ENCODE results near the gene AHCYL1. TPM values are rescaled to one million over a fixed set of nuclear protein-coding genes. Genes with fewer than 3 reads are reported as not detected.

Gene AHCYL1
- total and polyA plus RNA-seq, 2 of the 8 experiments (the other 6 are each of a cell fraction or from before 2014, with no cell fraction given) = 64.5 to 95.9 TPM

DNA sequence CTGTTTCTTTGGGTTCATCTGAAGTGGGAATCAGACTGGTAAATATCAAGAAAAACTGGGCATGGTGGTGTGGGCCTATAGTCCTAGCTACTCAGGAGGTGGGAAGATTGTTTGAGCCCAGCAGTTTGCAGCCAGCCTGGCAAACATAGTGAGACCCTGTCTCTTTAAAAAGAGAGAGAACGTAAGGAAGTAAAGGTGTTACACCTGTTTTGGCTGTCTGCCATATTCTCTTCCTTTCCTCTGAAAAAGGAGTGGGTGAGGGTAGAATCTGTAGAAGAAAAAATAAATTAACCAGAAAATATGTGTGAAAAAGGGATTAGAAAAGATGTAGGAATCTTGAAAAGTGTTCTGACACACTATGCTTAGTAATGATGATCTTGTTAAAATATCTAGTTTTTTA is 20.0 kb downstream of the AHCYL1 start:
- no peaks in the 10 kb centered on the region for H3K27me3 ChIP-seq (replicated peaks in 1 of 4; ENCODE audit: control insufficient read depth in 3 of 4, extremely low read depth in 1 of 4, insufficient read depth in 3 of 4, low read length in 3 of 4)
- H3K56ac ChIP-seq (replicated peaks; ENCODE audit: insufficient read length, low read depth, low read length) = no peak overlapping the region
- no peak overlapping the region for H3K18ac ChIP-seq (ENCODE audit: extremely low read depth, low read length)
- 88% methylated on average over 1 of the region's 1 CpG; no CpG with 5 or more reads in 1 of the 2 experiments for WGBS, 2 experiments (ENCODE audit: extremely low coverage in 1 of 2, insufficient coverage in 1 of 2, insufficient read length in 1 of 2, insufficient replicate concordance in 2 of 2, low coverage in 1 of 2, low lambda C conversion rate in 2 of 2, missing lambda C conversion rate in 1 of 2)
- no peak overlapping the region for H2BK15ac ChIP-seq (ENCODE audit: low read length)
- H3K9ac ChIP-seq (replicated peaks in 1 of 4; ENCODE audit: extremely low read depth in 1 of 4, low read depth in 3 of 4, low read length in 3 of 4) = no peak overlapping the region
- no peak overlapping the region for H2BK20ac ChIP-seq (ENCODE audit: low read length)
- FAIRE-seq = no peak
- H3K36me3 ChIP-seq (ENCODE audit: control insufficient read depth in 2 of 4, insufficient read depth in 4 of 4, low read length in 3 of 4) = peaks cover 5 to 7% (median 6%) of the 10 kb centered on the region in 4 experiments
- peak overlapping the region in 1 of 4 experiments; percentile 25; a peak in 1 of 8 replicates for H3K4me3 ChIP-seq (ENCODE audit: extremely low read depth in 1 of 4, insufficient read depth in 2 of 4, low read depth in 3 of 4, low read length in 4 of 4)
- peak overlapping the region; percentile 43 to 74; a peak in 3 of 4 replicates for H3K4me2 ChIP-seq (ENCODE audit: insufficient read depth in 1 of 2, low read depth in 2 of 2, low read length in 2 of 2)
- H3K23me2 ChIP-seq (ENCODE audit: low read depth, low read length) = no peaks in the 10 kb centered on the region
- H4K5ac ChIP-seq (ENCODE audit: insufficient read length, low read depth, low read length) = no peak overlapping the region
- H3K14ac ChIP-seq (ENCODE audit: insufficient read length) = no peak overlapping the region
- H2AK5ac ChIP-seq (ENCODE audit: low read depth, low read length) = no peak overlapping the region
- peaks cover 0 to 44% of the 10 kb centered on the region in 2 experiments; a peak in 2 of 4 replicates for H3K79me2 ChIP-seq (ENCODE audit: control insufficient read depth in 1 of 2, insufficient read depth in 2 of 2, low read length in 2 of 2)
- no peak overlapping the region for H2BK120ac ChIP-seq (replicated peaks; ENCODE audit: low read depth, low read length)
- H4K8ac ChIP-seq (ENCODE audit: extremely low read depth, insufficient read depth, low read length) = no peak overlapping the region
- no peak for DNase-seq (ENCODE audit: low read depth in 1 of 2, low spot score in 2 of 2)
- H2BK5ac ChIP-seq (ENCODE audit: low read depth, low read length) = 0 out of 2 replicates have a peak overlapping the region, but pooled peaks have one; percentile 62
- CTCF ChIA-PET (ENCODE audit: partially characterized antibody) = interaction anchor here (1.4 to 1.7 kb wide), 2 partner anchors 25 to 231 kb away, joined by 3 to 7 read pairs; no protein-coding TSS in a partner anchor
- POLR2A ChIA-PET (ENCODE audit: partially characterized antibody) = interaction anchor here (1.4 to 1.9 kb wide), 3 partner anchors 9 to 20 kb away, joined by 3 to 9 read pairs (median 5); partner anchors contain the start of gene AHCYL1
- H3K23ac ChIP-seq (ENCODE audit: insufficient read length) = no peak overlapping the region
- peaks cover 0 to 1% of the 10 kb centered on the region in 2 experiments for H4K20me1 ChIP-seq (replicated peaks in 1 of 2; ENCODE audit: control insufficient read depth in 1 of 2, insufficient read depth in 2 of 2, low read length in 2 of 2)
- no peaks in the 10 kb centered on the region for H3K9me3 ChIP-seq (ENCODE audit: insufficient read depth in 2 of 2, low read depth in 1 of 2, low read length in 1 of 2)
- peaks cover 9 to 25% (median 19%) of the 10 kb centered on the region in 4 experiments; a peak in 6 of 7 replicates for H3K4me1 ChIP-seq (replicated peaks in 1 of 4; ENCODE audit: control insufficient read depth in 3 of 4, insufficient read depth in 4 of 4, low read length in 3 of 4)
- H3K27ac ChIP-seq (ENCODE audit: low read depth, low read length) = no peak overlapping the region
- H2AFZ ChIP-seq (ENCODE audit: low read length) = no peak overlapping the region
- H3K4ac ChIP-seq (replicated peaks; ENCODE audit: insufficient read length, low read depth, low read length) = no peak overlapping the region
- no peaks in the 10 kb centered on the region; the same call in 1 of the 2 replicates for H3K79me1 ChIP-seq (ENCODE audit: low read depth, low read length)
- H2BK12ac ChIP-seq (ENCODE audit: low read depth, low read length) = no peak overlapping the region
- no peak overlapping the region for H4K91ac ChIP-seq (replicated peaks; ENCODE audit: insufficient read length, low read length)
- no peak for TF ChIP-seq CBX8 (IDR thresholded peaks at IDR 0.05; ENCODE audit: borderline replicate concordance, low read depth, low read length)
- TF ChIP-seq SP1 (IDR thresholded peaks at IDR 0.05; ENCODE audit: low read depth, low read length) = no peak
- TF ChIP-seq E2F6 (IDR thresholded peaks at IDR 0.05) = no peak
- TF ChIP-seq SUZ12 (IDR thresholded peaks at IDR 0.05; ENCODE audit: low read length) = no peak
- TF ChIP-seq KDM5A (IDR thresholded peaks at IDR 0.05; ENCODE audit: low read length) = no peak
- TF ChIP-seq RAD21 (IDR thresholded peaks at IDR 0.05 in 1 of 2, conservative IDR thresholded peaks at IDR 0.05 in 1 of 2; ENCODE audit: low read depth in 2 of 2, low read length in 2 of 2) = no peak
- no peak for TF ChIP-seq CTCF (IDR thresholded peaks at IDR 0.05; ENCODE audit: control extremely low read depth in 1 of 3, insufficient read depth in 1 of 3, low read depth in 1 of 3, low read length in 3 of 3)
- TF ChIP-seq HDAC2 (IDR thresholded peaks at IDR 0.05; ENCODE audit: borderline replicate concordance in 1 of 2, low read depth in 2 of 2, low read length in 2 of 2) = no peak
- TF ChIP-seq BRCA1 (IDR thresholded peaks at IDR 0.05; ENCODE audit: low read depth, low read length) = no peak

Data from H1 (cell line).